ENCODE measurements around the gene RASA1. TPM values are rescaled to one million over a fixed set of nuclear protein-coding genes. Genes with fewer than 3 reads are reported as not detected.

The RASA1 gene
- total RNA-seq, 4 donors from 2014 or later, result 12.0 to 16.8 (median 12.2) TPM

GRCh38 chr5:87394411-87395165 lies 126.9 kb downstream of the RASA1 start:
- in situ Hi-C loops (cut with MboI; ENCODE audit: low sequenced_read_pairs in 4 of 4), result no loop called here
- TF ChIP-seq POLR2A (IDR thresholded peaks at IDR 0.05), result no peak
- TF ChIP-seq, protein P1, sequence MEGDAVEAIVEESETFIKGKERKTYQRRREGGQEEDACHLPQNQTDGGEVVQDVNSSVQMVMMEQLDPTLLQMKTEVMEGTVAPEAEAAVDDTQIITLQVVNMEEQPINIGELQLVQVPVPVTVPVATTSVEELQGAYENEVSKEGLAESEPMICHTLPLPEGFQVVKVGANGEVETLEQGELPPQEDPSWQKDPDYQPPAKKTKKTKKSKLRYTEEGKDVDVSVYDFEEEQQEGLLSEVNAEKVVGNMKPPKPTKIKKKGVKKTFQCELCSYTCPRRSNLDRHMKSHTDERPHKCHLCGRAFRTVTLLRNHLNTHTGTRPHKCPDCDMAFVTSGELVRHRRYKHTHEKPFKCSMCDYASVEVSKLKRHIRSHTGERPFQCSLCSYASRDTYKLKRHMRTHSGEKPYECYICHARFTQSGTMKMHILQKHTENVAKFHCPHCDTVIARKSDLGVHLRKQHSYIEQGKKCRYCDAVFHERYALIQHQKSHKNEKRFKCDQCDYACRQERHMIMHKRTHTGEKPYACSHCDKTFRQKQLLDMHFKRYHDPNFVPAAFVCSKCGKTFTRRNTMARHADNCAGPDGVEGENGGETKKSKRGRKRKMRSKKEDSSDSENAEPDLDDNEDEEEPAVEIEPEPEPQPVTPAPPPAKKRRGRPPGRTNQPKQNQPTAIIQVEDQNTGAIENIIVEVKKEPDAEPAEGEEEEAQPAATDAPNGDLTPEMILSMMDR (IDR thresholded peaks at IDR 0.05 in 4 of 5, conservative IDR thresholded peaks at IDR 0.05 in 1 of 5), result no peak
- Histone ChIP-seq H3K9me3 (no peaks in the 10 kb centered on the region), H3K4me1 (peaks cover 0 to under 1% of the 10 kb centered on the region in 2 donors), H3K36me3 (peaks cover 5 to 99% of the 10 kb centered on the region in 2 donors), H3K4me3 (no peak overlapping the region), H3K27ac (peak overlapping the region in 1 of 4 donors; percentile 3), H3K27me3 (no peaks in the 10 kb centered on the region)
- intact Hi-C loops (cut with DNase I; ENCODE audit: low total_unique reads), result no loop called here
- DNase-seq (no peak), ATAC-seq (peak; percentile 64 to 77)

- Histone ChIP-seq H3K4me3 (no peak overlapping the region), H3K9me3 (no peaks in the 10 kb centered on the region), H3K27me3 (no peaks in the 10 kb centered on the region), H3K36me3 (peaks cover 0 to 95% of the 10 kb centered on the region in 2 donors), H3K27ac (peak overlapping the region in 1 of 4 donors; percentile 16), H3K4me1 (peaks cover 0 to 7% of the 10 kb centered on the region in 2 donors)
- TF ChIP-seq POLR2A (IDR thresholded peaks at IDR 0.05), result no peak
- TF ChIP-seq, protein P1 (IDR thresholded peaks at IDR 0.05 in 4 of 5, conservative IDR thresholded peaks at IDR 0.05 in 1 of 5), result no peak
- ATAC-seq (no peak), DNase-seq (no peak)
- intact Hi-C loops (cut with DNase I; ENCODE audit: low total_unique reads), result no loop called here
- in situ Hi-C loops (cut with MboI; ENCODE audit: low sequenced_read_pairs in 4 of 4), result no loop called here
These were observed 131.4 kb downstream of the RASA1 start for GRCh38 chr5:87398981-87399614.

DNA sequence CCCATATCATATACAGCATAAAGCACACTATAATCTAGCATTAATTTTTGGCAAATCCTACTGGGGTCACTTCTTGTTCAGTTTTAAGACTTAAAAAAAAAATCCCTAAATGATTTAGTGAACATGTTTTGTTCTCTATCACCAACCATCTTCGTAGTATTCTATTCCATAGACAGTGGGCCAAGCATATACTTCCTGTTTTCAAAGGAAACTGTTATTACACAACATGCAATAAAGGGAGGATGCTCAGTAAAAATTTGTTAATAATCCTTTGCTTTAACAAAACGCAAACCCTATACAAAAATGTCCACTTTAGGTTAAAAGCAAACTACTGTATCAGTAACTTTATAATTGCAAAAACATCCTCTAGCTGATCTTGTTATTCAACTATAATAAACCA lies 132.0 kb downstream of the RASA1 start:
- DNase-seq, result no peak
- H3K4me3 ChIP-seq, result no peak overlapping the region
- H3K27me3 ChIP-seq, result no peaks in the 10 kb centered on the region
- in situ Hi-C loops (cut with MboI; ENCODE audit: low sequenced_read_pairs in 4 of 4), result loop anchor here (10.0 to 25.0 kb wide), 4 partner anchors 135 to 1288 kb away; partner anchors contain the start of genes COX7C (in 4 of the 4) and RASA1 (in 1 of the 4)
- H3K4me1 ChIP-seq, result peaks cover 0 to 7% of the 10 kb centered on the region in 2 donors
- no peak for ATAC-seq
- H3K36me3 ChIP-seq, result peaks cover 0 to 95% of the 10 kb centered on the region in 2 donors
- H3K27ac ChIP-seq, result no peak overlapping the region
- H3K9me3 ChIP-seq, result no peaks in the 10 kb centered on the region
- TF ChIP-seq, protein P1 (IDR thresholded peaks at IDR 0.05 in 4 of 5, conservative IDR thresholded peaks at IDR 0.05 in 1 of 5), result no peak
- no peak for TF ChIP-seq POLR2A (IDR thresholded peaks at IDR 0.05)
- intact Hi-C loops (cut with DNase I; ENCODE audit: low total_unique reads), result loop anchor here (5.0 kb wide), 1 partner anchor 327 kb away; no protein-coding TSS in a partner anchor

DNA sequence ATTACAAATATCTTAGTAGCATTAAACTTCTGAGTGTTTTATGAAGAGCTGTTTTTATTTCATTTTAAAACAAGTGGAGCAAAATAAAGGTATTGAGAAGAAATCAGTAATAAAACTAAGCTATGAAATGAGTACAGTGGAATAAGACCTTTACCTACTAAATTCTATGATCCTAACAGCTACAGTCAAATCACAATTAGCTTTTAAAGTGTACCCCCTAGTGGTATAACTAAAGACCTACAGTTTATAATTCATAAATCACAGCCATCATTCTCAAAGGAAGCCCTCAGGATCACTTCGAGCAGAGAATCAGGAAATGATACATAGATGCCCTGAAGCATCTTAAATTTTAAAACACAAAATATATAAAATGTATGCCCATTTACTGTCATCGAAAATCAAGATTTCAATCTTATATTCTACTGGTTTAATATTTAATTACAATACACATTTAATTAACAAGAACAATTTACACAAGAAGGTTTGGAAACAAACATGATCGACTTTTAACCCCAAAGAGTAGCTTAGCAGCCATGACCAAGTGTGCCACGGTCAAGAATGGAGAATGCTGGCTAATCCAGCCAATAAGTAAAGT lies 132.7 kb downstream of the RASA1 start:
- DNase-seq, result no peak
- Histone ChIP-seq H3K27ac (no peak overlapping the region), H3K4me3 (no peak overlapping the region), H3K36me3 (peaks cover 0 to 96% of the 10 kb centered on the region in 2 donors), H3K27me3 (no peaks in the 10 kb centered on the region), H3K4me1 (peaks cover 0 to 7% of the 10 kb centered on the region in 2 donors), H3K9me3 (no peaks in the 10 kb centered on the region)
- ATAC-seq, result peak in 1 of 2 donors; percentile 73
- intact Hi-C loops (cut with DNase I; ENCODE audit: low total_unique reads), result loop anchor here (5.0 kb wide), 1 partner anchor 328 kb away; no protein-coding TSS in a partner anchor
- no peak for TF ChIP-seq POLR2A (IDR thresholded peaks at IDR 0.05)
- TF ChIP-seq, protein P1 (IDR thresholded peaks at IDR 0.05 in 4 of 5, conservative IDR thresholded peaks at IDR 0.05 in 1 of 5), result peak; percentile 33 to 67 (median 65)
- in situ Hi-C loops (cut with MboI; ENCODE audit: low sequenced_read_pairs in 4 of 4), result loop anchor here (10.0 to 25.0 kb wide), 4 partner anchors 136 to 1287 kb away; partner anchors contain the start of genes COX7C (in 4 of the 4) and RASA1 (in 1 of the 4)

Data from gastrocnemius medialis (tissue), 4 donors.